Testis (tissue), 2 donors: ENCODE data around the gene MPHOSPH6.

Experiments
- POLR2A ChIP-seq: fragments of 450-650 bp; IDR thresholded peaks from one replicate; pipeline ENCODE4 v1.6.1; 2017; ENCODE audit warnings: antibody characterized with exemption, mild to moderate bottlenecking, moderate library complexity
- TF ChIP-seq, protein P1 (sequence below), 3 experiments: fragments of 450-650 bp in 2 of 3; fragments of 200-600 bp in 1 of 3; sonication (generic) in 1 of 3; IDR thresholded peaks; one replicate each; pipeline ENCODE4 v1.5.1; 2016 to 2019; ENCODE audit warnings: antibody characterized with exemption in 3 of 3, mild to moderate bottlenecking in 2 of 3, moderate library complexity in 1 of 3

DNA sequence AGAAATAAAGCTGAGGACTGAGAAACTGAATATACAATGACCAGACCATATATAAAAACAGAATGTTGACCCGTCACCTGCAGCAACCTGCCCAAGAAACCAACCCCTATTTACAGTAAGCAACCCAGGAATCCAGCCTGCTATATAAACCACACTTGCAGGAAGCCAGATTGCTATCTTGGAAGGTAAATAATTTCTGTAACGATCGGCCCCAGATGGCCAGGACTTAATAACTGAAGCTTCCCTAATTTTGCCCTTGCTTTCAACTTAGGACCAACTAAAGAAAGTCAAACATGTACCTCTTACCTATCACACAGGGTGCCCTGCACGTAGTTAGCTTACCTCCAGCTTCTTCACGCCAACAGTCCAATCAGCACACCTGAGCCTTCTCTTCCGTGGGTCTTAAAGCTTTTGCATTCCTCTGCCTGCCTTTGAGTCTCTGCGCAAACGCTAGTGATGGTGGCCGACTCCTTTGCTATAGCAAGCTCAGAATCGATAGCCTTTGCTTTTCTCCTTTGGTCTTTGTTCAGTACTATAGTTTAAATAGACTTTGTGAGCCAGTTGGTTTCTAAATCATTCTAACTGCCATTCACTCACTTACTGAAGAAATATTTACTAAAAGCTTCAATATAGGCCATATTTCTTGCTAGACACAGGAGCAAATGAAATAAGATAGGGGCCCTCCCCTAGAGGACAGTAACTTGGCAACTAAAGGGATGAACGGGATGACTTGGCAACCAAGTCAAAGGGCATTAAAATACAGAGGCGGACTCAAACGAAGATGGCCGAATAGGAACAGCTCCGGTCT is 31.3 kb downstream of the MPHOSPH6 start:
- TF ChIP-seq, protein P1, sequence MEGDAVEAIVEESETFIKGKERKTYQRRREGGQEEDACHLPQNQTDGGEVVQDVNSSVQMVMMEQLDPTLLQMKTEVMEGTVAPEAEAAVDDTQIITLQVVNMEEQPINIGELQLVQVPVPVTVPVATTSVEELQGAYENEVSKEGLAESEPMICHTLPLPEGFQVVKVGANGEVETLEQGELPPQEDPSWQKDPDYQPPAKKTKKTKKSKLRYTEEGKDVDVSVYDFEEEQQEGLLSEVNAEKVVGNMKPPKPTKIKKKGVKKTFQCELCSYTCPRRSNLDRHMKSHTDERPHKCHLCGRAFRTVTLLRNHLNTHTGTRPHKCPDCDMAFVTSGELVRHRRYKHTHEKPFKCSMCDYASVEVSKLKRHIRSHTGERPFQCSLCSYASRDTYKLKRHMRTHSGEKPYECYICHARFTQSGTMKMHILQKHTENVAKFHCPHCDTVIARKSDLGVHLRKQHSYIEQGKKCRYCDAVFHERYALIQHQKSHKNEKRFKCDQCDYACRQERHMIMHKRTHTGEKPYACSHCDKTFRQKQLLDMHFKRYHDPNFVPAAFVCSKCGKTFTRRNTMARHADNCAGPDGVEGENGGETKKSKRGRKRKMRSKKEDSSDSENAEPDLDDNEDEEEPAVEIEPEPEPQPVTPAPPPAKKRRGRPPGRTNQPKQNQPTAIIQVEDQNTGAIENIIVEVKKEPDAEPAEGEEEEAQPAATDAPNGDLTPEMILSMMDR (IDR thresholded peaks at IDR 0.05), result no peak
- no peak for TF ChIP-seq POLR2A
